Stimulated activated CD4-positive, alpha-beta T cell treated with anti-CD3 and anti-CD28 coated beads, TNF-alpha, amount 100 ng/mL, for 48 hours (primary cell): ENCODE results near the gene GNAQ.

ENCODE experiments used
- DNase-seq, 3 donors: peaks; one replicate each; pipeline ENCODE4 v3.0.0-alpha.2; 2020; ENCODE audit warnings: low read depth in 3 of 3

The GNAQ gene

DNA sequence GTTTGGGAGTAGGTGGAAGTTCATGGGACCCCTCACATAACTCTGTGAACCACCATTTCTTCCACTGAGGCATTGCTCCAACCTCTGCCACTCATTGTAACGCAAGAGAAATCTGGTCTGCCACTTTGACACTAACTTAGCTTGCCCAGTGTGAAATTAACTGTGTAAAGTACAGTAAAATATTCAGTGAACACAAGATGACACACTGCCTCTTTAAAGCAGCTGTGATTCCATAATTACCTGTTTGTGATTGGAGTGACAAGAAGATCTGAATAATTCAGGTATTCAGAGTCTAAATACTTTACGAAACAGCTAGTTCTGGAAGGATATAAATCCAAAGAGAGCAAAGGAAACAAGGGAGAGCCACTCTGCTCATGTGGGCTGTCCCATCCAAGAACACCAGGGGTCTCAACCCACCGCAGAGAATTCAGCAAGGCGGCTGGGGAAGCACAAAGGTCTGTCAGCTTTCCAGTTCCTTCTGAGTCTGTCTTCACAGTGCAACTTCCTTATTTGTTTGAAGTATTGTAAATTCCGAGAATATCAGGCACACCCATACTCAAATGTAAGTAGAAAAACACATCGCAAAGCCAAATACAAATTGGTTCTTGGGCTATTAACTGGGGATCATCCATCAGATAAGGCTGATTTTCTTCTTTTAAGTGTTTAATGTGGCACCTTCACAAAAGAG, 86.9 kb downstream of the GNAQ start:
- no peak for DNase-seq

DNA sequence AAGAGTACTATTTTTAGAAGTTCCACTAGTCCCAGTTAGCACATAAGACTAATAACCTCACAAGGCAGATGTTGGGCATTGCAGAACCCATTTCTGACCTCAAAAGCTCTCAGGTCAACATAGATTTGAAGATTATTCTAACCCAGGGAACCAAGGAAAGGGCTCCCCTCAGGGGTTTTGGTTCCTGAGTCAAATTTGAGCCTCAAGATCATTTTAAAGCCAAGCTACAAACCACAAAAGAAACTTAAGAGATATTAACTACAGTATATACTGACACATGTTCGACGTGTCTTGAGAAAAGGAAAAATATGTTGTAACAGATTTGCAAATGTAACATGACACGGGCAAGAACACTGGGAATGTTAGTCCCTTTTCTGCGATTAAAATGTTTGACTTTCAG, 88.6 kb downstream of the GNAQ start:
- DNase-seq = no peak

DNA sequence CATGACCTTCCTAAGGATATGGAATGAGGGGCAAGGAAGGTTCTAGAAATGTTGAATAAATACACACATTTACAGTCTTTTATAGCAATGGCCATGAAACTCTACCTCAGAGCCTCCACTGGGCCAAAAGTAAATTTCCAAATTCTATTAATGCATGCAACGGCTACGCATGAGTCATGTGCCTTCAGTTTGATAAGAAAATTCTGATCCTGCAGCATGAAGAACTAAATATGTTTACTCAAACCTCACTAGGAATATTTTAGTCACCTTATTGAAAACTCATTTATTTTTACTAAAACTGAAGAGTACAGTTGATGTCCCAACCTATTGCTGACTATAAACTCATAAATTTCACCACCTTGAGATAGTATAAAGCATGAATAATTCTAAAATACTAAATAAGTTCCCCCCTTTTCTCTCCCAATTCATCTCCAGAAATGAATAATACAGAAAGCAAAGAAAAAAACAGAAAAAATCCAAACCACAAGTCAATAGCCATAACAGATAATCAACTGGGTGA, 92.4 kb downstream of the GNAQ start:
- no peak for DNase-seq

DNA sequence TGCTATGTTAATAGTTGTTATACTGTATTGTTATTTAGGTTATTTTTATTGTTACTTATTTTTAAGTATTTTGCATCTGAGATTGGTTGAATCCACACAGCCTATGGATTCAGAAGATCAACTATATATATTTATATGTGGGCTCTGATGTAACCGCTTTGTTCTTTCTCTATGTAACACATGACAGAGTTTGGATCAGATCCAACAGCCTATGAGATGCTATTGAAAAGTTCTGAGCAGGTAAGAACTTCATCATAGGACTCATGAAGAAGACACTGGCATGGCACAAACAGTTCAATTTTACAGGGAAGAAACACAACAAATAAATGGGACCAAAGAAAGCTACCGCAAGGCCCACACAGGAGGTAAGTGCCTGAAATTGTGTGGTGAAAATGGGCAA, 93.4 kb downstream of the GNAQ start:
- no peak for DNase-seq

DNA sequence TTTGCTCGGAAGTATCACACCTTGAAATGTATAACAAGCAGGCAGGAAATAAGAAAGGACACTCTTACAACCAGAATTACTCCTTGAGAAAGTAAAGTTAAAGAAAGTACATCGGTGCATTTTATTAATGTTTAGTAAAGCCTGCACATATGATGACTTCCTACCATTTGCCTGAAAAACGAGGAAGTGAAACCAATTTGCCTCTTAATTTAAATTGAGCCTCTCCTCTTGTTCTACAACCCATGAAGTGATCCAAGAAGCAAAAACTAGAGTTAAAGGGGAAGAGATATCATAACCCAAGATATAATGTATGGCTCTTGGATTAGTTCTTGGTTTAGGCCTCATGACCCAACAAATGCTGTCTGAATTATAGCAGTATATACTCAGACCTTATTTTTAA, 95.6 kb downstream of the GNAQ start:
- no peak for DNase-seq

DNA sequence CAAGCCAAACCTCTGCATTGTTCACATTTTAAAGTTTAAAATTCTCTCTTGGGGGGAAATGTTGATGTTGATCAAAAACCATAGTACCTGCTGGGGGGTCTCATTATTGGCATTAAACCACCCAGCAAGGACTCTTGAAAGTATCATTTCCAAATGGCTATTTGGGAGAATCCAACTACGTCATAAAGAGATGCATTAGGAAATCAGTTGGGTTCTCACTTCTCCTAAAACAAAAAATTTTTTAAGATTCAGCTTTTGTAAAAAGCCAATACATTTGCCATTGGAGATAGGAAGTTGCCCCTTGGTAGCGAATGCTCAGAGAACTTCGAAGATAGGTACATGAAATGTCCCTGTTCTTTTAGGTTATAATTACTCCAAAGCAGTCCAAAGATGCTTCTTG, 96.4 kb downstream of the GNAQ start:
- no peak for DNase-seq

DNA sequence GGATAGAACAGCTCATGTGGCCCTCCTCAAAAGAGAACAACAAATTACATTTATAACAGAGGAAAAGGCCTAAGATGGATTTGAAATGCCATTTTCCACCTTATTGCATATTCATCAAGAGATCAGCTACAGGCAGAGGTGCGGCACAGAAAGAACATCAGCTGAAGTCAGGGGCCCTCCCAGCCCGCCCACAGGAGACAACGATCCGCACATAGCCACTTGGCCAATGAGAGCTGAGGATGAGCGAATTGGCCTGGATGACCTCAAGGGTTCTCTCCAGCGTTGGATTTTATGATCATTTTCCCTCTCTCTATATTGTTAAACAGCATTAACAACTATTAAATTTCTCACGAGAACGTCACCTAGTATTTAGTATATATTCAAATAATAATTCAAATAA, 97.6 kb downstream of the GNAQ start:
- no peak for DNase-seq

DNA sequence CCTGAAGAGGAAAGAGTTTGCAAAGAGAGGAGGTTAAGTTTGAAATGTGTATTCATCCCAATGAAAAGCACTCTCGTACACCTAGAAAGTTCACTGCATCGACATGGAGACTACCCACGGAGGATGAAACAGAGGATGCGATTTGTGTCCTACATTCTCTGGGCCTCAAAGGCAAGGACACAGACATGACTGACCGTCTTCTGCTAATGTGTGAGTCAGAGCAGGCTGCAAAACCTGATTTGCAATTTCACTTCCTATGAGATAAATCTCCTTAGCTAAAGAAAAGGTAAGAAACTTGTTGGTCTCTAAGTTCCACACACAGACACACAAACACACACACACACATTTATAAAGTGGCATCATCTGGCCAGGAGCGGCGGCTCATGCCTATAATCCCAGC, 98.6 kb downstream of the GNAQ start:
- no peak for DNase-seq

DNA sequence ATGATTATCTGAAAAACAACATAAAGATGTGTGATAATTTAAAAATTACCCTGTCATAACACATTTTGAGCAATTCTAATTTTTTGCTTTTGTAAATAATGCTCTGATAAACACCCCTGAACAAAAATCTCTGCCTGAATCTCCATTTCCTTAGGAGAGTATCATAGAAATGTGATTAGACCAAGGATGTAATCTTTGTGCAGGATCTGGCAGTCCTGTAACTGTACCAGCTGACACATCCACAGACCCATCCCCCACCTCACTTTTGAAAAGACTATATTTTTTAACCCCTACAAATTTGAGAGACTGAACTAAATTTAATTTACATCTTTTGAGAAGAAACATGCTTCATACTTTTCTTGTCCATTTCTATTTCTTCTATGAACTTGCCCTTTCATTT, 101.7 kb downstream of the GNAQ start:
- DNase-seq = no peak

DNA sequence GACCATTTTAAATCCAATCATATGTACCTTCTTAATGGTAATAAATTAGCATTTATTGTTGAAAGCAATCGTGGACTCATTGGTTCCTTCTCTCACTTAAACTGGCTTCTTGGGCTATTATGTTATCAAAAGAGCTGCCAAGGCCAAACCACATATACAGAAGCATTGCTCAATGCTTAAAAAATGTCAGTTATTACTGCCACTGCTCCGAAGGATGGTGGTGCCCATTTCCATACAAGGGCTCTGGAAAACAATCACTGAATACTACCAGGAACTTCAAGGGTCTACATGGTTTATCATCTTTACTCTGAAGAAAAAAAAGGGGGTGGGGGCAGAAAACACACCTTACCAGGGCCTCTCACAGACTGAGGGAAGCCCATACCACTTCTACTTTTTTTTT, 104.3 kb downstream of the GNAQ start:
- DNase-seq = no peak

DNA sequence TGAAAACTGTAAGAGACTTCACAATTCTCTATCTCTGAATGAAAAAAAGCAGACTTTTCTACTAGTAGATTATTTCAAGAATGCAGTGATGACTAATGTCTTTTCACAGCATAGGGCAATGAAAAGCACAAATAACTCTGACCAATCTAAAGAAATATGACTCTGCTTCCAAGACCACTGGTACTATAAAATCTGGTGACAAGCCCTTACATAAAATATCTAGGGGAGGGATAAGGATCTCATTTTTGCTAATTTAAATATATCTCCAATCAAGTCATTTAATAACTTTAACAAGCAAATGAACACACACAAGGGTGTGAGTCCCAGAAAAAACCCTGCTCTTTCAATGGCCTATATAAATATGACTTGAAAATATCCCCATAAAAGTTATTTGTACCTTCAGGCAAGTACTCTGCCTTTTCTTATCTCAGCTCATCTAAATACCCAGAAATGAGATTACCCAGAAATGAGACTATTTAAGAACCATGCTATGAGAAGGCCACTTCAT, 105.2 kb downstream of the GNAQ start:
- DNase-seq = no peak

DNA sequence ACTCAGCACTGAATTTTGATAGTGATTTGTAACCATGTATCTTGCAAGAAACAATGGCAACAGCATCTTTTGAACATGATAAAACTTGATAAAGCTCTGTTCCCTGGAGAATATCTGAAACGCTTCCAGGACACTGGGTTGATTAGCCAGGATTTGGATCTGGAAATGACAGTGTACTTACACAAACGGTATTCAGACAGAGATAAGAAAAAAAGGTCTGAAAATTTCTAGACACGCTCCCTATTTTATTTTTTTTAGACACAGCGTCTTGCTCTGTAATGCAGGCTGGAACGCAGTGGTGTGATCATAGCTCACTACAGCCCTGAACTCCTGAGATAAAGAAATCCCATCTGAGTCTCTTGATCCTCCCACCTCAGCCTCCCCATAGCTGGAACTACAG, 109.0 kb downstream of the GNAQ start:
- no peak for DNase-seq

DNA sequence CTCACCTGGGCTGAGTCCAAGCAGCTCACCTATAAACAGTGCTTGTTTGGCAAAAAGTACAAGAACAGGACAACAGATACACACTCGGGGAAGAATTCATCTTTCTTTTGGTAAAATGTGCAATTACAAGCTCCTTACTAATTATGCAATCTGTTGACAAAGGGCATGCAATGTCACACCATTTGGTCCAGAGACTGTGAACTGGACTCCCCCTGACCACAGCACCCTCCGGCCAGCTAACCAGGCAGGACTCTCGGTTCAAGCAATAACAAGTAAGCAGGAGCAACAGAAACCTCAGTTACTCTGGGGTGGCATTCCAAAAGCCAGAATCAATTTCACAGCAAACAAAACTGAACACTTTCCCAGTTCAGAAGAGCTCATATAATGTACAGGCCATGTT, 113.8 kb downstream of the GNAQ start:
- DNase-seq = no peak

DNA sequence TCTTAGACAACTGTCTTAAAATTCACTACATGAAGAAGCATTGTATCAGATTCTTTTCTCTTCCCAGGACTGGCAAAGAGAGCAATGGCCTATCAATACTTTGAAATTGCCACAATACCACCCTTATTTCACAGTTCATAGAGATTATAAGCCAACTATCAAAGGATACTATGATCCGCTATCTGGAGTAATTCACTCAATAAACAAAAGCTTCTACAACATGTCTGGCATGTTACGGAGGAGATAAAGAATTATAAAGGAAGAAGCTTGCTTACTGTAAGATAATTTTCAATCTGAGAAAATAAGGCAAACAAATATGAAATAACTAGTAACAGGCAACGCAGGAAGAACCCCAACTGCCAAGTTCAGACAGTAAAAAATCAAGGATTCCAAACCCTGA, 114.8 kb downstream of the GNAQ start:
- DNase-seq = no peak

DNA sequence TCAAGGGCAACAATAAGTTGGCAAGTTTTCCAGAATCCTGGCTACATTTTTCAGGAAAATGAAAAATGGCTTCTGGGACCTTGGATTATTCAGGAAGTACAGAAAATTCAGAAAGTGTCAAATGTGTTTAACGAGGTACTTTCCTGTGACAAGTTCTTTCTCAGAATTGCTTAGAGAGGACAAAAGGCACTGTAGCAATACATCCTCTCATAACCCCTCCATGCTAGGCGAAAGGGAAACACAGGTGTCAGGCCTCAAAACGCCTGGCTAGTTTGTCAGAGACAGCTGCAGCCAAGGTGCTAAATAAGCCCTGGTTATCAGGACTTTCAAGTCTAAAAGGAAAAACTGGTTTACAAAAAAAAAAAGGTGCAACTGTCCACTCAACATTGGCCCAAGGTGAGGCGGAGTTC, 115.2 kb downstream of the GNAQ start:
- no peak for DNase-seq

DNA sequence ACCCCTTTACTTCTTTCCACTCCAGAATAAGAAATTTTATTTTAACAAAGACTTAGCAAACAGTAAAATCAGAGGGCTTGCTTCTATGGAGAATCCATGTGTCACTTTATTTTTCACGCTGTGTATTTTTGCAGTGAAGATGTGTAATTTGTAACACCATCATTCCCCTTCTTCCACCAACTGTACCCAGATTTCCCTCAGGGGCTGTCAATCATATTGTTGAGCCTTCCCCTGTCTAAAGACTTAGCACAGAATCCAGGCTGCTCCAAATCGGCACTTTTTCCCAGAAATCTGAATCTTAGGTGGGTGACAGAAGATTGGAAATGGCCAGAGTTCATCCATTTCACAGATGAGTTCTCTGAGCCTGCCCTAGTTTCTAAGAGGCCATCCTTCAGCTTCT, 115.9 kb downstream of the GNAQ start:
- DNase-seq = no peak

DNA sequence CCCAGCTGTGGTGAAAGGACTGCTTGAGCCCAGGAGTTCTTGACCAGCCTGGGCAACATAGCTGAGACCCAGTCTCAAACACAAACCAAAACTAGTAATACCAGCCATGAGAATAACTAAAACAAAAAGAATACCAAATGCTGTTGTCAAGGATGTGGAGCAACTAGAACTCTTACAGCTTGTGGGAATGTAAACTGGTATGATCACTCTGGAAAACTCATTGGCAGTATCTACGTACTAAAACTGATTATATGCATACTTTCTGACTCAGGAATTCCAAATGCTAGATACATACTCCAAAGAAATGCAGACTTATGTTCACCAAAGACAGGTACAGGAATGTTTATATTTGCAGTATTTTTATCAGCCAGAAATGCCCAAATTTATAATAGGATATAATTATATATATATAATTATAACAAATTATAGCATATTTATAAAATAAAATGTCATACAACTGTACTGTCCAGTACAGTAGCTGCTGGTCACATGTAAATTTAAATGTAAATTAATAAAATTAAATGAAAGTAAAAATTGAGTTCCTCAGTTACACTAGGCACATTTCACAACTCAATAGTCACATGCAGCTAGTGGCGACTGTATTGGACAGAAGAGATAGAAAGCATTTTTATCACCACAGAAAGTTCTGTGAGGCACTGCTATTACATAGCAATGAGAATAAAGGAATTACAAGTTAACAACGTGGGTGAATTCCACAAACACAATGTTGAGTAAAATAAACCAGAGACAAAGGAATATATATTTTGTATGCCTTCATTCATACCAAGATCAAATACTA, 118.5 kb downstream of the GNAQ start:
- no peak for DNase-seq

DNA sequence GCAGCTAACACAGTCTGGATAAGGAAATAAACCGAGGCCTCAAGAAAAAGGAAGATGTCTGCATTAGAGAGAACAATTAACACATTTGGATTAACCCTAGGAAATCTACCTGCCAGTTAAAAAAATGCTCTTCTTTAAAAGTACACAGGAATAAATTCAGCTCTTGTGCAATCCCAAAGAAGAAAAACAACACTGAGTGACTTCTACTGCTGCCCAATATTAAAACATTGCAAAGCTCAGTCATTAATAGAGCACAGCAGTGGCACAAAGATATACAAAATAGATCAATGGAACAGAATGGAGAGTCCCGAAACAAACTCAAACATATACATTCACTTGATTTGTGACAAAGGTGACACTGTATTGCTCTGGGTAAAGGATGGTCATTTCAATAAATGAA, 119.7 kb downstream of the GNAQ start:
- DNase-seq = no peak

DNA sequence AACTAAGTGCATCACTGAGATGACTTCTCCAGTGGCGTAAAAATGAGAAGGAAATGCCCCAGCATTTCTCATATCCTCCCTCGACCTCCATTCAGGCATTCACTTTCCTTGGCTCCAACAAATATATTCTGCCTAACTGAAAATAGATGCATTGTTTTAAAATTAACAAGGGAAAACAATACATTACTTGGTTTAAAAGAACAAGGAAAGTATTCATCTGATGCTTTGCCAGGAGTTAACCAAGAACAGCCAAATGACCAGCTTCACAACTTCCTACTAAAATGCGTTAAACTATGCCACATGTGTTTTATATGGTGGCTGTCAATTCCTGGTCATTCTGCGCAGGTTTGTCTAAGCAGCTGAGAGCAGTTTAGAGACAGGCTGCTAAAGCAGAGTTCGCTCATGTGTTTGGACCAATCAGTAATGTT, 121.4 kb downstream of the GNAQ start:
- no peak for DNase-seq

DNA sequence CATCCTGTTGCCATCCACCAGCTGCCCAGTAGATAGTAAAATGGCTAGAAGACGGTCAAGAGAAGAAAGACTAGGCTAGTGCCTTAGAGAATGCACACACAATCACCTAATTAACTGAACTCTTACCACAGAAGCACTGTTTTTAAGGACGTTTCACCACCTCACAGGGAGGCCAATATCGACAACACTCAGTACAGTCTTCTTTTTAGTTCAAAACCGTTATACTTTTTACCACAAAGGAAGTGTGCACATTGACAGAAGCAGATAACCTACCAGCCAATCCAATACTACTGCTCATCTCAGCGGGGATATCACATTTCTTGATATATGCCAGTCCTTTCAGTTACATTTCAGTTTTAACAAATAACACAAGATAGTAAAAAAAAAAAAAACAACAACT, 122.3 kb downstream of the GNAQ start:
- DNase-seq = no peak

DNA sequence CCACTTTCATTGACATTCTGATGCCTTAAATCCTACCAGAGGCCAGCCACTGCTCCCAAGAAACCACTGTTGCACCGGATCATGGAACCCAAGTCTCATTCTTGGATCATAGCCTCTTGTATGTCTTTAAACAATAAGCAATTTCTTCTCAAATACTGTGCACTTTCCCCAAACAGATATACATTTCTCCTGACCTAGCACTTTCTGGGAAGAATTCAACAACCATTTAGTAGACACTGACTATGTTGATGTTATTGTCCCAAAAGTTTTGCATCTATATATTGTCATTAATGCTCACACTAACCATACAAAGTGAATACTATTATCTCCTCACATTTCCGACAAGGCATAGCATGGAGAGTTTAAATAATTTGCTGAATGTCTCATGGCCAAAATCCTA, 123.3 kb downstream of the GNAQ start:
- DNase-seq = no peak

DNA sequence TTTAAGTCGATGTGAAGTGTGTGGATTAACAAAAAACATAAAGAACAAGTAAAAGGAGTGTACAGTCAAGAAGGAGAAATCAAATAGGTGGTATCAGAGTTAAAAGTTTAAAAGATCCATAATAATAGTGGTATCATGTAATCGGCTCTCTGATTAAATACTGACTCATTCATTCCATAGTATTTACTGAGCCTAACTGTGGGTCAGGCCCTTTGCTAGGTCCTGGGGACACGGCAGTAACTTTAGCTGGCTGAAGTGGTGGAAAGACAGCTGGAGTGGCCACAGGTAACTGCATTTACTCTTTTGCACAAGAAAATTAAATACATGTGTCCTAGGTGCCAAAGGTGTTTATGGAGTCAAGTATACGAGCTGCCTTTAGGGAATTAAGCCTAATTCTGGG, 124.0 kb downstream of the GNAQ start:
- DNase-seq = no peak

DNA sequence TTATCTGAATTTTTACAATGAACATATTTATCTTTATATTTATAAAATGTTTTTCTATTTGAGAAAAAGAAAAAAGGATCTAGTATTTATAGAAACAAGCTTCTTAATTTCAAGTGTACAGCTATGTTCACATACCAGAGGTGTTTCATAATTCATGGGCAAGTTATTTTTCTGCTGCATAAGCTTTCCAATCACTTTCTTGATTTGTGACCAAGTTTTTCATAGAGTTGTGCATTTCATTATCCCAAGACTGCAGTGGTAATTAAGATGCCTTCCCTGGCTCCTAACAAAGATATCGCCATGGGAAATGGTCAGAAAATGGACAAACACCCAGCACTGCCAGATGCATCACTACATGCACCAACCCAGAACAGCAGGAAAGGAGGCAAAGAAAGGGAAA, 124.6 kb downstream of the GNAQ start:
- no peak for DNase-seq
